Stimulated activated CD4-positive, alpha-beta T cell treated with anti-CD3 and anti-CD28 coated beads, Interleukin-12 subunit alpha, Interleukin-12 subunit beta, amount 100 ng/mL, for 24 hours (primary cell): ENCODE measurements around the gene MCM10.
"Not testable (repeated sequence)": the region's sequence is repeated elsewhere in the genome, so short reads cannot be mapped to it uniquely, and the experiment has no call there.

Experiments used
- DNase-seq, 2 experiments: peaks; one replicate each; pipeline ENCODE4 v3.0.0-alpha.2; 2020; ENCODE audit warnings: low read depth in 2 of 2

MCM10 gene

DNA sequence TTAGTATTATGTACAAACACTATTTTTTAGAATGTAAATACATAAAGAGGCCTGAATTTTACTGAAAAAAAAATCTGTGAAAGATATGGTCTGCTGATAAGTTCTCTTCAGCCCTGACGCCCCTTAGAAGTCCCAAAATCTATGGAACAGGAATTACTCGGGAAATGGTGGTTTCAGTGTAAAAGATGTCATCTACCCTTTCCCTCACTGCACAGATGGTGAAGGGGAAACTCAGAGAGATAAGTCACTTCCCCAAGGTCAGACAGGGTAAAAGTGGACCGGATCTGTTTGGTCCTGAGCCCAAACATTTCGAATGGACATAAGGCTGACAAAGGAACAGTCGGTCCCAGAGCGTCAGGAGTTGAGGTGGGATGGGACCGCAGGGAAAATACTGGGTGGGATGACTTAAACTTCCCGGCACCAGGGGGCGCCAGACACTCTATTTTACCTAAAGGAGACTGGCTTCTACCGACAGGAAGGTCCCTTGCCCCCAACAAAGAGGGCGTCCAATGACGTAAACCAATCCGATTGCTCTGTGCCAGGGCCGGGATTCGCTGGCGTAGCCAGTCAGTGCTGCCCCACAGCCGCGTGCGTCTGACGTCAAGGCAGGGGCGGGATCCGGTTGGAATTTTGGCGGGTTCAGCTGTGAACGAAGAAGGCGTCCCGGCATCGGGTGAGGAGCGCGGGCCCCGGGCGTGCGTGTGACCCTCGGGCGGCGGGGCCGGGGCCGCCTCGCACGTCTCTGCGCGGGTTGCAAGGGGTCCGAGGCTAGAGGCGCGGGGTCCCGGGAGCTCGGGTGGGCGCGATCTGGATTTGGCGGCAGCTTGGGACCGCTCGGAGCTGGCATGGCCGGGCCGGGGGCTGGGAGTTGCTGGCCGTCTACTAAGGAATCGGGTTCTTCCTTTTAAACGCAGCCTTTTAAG lies at the start of gene MCM10:
Gene MCM10 (plus strand): TSS at position 625 of the 923 bp plus-strand sequence. CDS start 2,645 bp downstream, outside the sequence.
- peak; percentile 95 to 98 for DNase-seq

DNA sequence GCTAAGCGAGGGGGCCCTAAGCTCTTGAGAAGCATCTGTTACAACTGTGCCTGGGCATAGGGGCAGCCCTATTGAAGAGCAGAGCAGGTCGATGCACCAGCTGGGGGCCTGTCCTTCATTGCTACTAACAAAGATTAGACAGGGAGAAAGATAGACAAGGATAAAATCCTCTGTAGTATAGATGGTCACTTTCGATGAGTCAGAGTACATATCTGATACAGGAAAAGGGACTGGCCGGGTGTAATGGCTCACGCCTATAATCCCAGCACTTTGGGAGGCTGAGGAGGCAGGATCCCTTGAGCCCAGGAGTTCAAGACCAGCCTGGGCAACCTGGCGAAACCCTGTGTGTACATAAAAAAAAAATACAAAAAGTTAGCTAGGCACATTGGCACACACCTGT lies 47.8 kb upstream of the MCM10 start:
- DNase-seq = no peak

DNA sequence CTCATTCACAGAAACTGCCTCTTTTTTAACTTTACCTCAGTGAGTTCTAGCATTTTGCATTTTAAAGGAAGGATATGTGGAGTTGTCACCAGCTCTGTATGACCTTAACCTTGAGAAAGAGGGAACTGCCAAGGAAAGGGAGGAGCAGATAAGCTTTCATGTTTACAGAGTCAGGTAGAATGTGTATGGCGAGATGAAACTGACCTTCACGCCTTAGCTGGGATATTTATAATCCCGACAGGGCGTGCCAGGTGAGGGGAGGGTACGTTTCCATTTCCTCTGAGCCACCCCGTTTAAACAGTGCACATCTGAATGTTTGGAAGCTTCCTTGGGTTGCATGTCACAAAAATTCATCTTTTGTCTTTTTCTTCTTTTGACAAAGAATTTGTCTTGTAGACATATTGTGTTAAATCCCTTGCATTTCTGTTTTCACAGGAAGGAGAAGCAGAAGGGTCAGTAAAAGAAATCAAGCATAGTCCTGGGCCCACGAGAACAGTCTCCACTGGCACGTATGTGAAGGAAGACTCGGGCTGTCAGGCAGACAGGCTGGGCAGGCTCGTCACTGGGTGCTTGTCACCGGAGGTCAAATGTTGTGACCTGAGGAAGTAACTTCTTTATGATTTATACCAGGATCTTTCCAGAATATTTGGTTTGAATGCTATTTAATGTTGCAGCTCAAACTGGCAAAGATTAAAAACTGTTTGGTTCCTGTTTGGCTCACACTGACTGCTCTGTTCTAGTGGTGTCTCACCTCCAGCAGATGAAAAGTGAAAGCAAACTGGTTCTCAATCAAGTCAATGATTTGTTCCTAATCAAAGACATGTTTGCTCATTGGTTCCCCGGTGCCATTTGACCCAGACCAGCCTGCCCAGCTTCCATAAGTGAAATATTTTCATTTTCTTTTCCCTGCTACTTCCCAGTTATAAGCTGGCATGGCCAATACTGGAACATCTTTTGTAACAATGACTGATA lies 45.2 kb upstream of the MCM10 start:
- no peak for DNase-seq

DNA sequence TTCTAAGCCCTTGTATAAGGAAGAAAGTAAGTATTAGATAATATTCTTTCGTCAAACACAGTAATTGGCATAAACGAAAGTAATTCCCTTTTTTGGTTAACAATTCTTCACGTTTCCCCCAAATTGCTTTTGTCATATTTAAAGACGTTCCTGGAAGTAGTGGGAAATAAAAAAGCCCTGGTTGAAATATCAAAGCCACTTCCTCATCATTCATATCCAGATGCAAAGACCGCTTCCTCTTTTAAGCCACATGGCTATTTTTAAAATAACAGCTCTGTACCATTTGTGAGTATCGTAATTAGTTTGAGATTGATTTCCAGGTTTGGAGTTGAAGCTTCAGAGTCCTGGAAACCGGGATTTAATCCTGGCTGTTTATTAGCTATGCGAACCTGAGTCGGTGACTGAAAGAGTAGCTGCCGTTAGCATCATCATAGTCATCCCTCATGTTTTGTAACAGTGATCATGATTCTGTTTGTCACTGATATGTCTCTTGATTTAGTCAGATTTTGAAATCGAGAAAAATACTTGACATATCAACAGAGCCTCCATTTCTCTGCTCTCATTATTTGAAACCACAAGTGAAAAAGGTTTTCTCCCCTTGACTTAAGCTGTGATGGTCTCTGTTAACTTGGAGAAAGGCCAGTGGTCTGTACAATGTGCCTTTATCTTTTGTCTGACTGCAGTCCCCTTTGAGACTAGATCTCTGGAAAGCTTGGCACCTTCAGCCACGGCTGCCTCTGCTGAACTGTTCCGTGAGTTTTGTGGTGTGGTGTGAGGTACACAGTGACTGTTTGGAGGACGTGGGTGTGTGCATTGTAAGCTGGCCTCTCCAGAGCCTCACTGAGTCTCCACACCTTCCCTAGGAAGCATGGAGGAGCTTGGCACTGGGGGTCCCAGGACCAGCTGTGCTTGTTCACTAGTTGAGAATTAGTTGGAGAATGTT lies 43.2 kb upstream of the MCM10 start:
- DNase-seq = no peak

DNA sequence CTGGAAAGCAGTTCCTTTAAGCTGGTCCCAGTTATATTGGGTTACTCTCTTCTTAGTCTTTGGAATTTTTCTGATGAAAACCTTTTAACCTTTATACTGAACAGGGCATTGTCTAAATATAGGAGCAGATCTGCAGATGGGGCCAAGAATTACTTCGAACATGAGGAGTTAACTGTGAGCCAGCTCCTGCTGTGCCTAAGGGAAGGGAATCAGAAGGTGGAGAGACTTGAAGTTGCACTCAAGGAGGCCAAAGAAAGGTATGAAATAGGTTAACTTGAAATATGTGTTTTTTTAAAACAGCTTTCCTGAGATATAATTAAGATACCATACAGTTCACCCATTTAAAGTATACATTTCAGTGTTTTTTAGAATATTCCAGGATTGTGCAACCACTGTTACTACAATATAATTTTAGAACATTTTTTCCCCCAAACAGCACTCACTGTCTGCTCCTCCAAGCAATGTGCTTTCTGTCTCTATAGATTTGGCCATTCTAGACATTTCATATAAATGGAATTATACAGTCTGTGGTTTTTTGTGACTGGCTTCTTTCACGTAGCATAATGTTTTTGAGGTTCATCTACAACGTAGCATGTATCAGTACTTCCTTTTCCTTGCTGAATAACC lies 42.5 kb upstream of the MCM10 start:
- DNase-seq = no peak

DNA sequence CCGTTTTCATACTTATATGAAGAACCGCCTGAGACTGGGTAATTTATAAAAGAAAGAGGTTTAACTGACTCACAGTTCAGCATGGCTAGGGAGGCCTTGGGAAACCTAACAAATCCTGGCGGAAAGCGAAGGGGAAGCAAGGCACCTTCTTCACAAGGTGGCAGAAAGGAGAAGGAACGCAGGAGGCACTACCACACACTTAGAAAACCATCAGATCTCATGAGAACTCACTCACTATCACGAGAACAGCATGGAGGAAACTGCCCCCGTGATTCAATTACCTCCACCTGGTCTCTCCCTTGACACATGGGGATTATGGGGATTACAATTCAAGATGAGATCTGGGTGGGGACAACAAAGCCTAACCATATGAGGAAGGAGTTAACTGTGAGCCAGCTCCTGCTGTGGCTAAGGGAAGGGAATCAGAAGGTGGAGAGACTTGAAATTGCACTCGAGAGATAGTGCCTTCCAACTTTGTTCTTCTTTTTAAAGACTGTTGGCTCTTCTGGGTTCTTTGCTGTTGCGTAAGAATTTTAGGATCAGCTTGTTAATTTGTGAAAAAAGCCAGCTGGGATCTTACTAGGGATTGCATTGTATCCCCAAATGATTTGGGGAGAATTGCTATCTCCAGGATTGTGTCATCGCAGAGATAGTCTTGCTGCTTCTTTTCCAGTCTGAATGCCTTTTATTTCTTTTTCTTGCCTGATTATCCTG lies 40.4 kb upstream of the MCM10 start:
- DNase-seq = no peak

DNA sequence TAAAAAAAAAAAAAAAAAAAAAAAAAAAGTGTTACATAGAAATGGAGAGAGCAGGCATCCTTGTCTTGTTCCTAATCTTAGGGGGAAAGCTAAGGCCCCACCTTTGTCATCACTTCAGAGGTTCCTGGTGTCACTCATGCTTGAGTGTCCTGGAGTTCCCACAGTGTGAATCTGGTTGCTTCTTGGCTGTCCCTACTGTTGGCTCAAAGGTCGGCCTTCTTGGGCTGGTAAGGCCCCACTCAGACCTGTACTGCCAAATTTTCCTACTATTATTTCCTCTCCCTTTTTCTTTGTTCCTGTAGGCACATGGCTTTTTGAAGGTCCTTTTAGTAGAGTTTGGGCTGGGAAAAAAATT lies 39.9 kb upstream of the MCM10 start:
- no peak for DNase-seq

DNA sequence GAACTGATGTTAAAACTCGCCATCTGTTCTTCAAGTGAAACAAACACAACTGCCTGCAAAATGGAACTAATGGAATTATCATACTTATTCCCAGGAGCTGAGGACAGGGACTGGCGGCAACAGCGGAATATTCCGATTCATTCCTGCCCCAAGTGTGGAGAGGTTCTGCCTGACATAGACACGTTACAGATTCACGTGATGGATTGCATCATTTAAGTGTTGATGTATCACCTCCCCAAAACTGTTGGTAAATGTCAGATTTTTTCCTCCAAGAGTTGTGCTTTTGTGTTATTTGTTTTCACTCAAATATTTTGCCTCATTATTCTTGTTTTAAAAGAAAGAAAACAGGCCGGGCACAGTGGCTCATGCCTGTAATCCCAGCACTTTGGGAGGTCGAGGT lies 24.7 kb upstream of the MCM10 start:
- DNase-seq = no peak

DNA sequence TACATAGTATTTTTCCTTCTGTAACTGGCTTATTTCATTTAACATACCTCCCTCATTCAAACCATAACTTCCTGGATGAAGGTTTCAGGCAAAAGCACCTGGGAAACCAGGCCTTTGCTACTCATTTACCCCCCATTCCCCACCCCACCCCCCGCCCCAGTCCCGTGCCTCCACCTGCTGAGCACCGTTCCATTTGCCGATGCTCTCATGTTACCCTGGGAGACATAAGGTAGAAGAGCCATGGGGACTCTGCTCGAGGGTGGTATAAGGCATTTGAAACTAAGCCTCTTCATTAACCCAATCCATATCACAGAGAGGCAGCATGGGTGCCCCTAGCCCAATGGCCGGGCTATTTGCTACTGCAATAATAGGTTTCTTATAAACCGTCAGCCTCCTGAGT lies 22.2 kb upstream of the MCM10 start:
- DNase-seq = no peak

DNA sequence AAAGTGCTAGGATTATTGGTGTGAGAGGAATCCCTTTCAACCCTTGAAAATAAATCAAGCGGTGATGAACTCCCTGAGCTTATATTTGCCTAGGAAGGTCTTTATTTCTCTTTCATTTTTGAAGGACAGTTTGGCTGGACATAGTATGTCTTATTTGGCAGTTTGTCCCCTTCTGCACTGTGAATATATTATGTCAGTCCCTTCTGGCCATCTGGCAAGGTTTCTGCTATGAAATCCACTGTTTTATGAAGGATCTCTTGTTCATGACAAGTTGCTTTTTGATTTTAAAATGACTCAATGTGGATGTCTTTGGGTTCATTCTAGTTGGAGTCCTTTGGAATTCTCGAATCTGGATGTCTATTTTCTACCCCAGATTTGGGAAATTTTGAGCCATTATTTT lies 21.7 kb upstream of the MCM10 start:
- DNase-seq = no peak

DNA sequence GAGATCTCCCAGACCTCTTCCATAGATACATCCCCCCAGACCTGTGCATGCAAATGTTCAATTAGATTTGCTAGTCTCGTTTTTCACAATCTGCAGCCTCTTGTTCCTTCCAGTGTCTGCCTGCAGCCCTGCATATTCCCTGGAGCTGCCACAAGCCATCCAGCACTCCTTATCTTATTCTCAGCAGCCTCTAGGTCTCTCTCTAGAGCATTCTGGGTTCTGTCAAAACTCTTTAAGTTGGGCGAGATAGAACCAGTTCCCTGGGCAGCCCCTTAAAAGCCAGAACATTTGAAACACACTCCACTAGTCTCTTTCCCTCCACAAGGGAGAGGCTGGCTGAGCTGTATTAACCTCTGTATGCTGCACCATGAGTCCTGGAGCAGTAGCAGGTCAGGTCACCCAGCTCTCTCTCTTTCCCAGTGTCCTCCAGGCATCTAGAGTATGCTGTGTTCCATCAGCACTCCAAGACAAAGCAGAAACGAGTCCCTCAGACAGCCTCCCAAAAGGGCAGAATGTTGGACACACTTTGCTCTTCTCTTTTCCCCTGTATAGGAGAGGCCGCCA lies 20.6 kb upstream of the MCM10 start:
- DNase-seq = no peak

DNA sequence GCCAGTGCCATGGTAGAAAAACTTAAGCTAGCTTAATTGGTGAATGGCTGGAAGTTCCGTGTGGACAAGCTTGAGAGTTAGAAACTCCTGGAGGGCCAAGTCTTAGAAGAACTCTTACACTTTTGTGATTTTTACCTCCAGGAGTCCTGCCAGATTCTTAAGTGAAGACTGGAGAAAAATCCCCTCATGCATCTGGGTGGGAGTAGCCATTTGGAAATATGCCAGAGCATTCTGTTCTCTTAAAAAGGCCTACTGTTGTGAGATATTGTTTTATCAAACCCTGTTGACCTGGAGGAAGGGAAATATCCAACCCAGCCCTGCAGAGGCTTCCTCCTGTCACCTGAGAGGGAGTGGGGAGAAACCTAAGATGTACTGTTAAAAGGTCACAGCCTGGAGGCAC lies 17.6 kb upstream of the MCM10 start:
- DNase-seq = no peak

DNA sequence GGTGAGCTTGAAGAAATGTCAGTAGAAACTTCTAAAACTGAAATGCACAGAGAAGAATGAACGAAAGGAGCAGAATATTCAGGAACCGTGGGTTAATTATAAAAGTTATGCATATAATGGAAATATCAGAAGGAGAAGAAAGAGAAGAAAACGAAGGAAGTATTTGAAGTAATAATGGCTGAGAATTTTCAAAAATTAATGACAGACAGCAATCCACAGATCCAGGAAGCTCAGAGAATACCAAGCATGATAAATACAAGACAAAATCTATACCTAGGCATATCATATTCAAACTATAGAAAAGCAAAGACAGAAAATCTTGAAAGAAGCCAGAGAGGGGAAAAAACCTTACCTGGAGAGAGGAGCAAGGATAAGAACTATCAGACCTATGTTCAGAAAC lies 16.5 kb upstream of the MCM10 start:
- DNase-seq = no peak

DNA sequence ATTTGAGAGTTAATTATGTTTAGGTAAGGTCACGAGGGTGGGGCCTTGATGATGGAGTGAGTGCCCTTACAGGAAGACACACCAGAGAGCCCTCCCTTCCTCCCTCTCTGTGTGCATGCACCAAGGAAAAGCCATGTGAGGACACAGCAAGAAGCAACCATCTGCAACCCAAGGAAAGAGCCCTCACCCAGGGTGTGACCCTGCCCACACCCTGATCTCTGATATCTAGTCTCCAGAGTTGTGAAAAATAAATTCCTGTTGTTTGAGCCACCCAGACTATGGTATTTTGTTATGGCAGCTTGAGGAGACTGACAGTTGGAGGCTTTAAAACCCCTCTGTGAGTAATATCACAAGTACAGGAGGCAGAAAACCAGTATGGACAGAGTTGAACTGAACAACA lies 15.0 kb upstream of the MCM10 start:
- no peak for DNase-seq

DNA sequence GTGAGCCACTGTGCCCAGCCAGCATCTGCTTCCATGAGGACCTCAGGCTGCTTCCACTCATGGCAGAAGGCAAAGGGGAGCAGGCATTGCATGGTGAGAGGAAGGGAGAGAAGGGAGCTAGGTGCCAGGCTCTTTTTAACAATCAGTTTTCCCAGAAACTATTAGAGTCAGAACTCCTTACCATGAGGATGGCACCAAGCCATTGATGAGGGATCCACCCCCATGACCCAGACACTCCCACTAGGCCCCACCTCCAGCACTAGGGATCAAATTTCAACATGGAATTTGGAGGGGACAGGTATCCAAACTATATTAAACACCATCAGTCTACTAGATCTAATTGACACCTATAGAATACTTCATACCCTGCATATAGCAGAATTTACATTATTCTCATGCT lies 14.2 kb upstream of the MCM10 start:
- DNase-seq = no peak

DNA sequence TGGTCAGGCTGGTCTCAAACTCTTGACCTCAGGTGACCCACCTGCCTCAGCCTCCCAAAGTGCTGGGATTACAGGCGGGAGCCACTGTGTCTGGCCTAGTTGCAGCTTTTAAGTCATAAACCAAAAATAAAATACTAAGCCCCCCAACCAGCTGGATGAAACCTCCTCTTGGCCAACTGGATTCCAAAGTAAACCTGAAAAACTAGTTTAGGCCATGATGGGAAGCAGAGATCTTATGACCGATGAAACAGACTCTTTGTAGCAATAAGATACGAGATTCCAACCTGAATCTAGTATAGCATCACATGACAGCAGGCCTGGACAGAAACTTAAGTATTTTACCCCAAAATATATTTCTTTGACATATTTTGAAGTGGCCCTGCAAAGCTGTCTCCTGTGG lies 9.1 kb upstream of the MCM10 start:
- no peak for DNase-seq

DNA sequence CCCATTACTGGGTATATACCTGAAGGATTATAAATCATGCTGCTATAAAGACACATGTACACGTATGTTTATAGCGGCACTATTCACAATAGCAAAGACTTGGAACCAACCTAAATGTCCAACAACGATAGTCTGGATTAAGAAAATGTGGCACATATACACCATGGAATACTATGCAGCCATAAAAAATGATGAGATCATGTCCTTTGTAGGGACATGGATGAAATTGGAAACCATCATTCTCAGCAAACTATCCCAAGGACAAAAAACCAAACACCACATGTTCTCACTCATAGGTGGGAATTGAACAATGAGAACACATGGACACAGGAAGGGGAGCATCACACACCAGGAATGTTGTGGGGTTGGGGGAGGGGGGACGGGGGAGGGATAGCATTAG lies 5.5 kb upstream of the MCM10 start:
- DNase-seq = not testable (repeated sequence)

DNA sequence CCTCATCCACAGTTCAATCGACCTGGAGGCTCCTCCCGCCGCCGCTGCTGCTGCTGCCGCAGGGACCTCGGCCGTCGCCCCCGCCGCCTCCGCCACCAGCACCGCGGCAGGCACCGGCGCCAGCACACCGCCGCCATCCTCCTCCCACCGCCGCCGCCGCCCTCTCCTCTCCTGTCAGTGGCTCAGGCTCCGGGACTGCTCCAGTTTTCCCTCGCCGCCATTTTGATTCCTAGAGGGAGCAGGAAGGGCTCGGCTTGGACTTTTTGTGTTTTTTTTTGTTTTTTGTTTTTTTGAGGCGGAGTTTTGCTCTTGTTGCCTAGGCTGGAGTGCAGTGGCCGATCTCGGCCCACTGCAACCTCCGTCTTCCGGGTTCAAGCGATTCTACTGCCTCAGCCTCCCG lies 3.0 kb upstream of the MCM10 start:
- no peak for DNase-seq

DNA sequence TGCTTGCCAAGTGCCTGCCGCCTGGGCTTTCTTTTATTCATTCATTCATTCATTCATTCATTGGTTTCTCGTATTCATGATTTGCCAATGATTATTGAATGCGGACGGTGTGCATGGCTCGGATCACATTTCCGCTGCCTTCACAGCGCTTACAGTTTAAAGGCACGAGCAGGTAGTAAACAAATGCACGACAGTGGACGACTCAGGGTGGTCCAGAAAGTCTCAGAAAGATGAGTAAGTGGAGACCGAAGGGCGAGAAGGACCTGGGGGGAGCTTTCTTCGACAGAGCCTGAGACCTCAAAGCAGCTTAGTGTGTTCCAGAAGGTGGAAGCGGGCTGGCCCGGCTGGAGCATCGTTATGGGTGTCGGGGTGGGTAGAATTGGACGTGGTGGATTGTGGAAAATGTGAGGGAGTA lies 506 bp downstream of the MCM10 start:
- DNase-seq = peak in 1 of 2 experiments; percentile 4

DNA sequence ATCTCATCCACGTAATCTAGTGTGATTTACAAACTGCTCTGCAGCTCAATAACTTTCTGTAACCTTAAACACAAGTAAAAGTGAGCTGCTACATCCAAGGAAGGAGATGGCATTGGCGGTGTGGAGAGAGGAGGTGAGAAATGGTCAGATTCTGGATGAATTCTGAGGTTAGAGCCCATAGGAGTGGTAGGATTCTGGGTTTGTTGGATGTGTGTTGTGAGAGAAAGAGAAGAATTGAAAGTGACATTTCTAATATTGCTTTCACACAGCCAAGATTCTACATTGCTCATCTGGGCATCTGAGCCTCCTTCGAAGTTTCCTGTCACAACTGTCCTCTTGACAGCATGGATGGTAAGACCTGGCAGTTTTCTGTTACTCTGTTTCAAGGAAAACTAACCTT lies 2.5 kb downstream of the MCM10 start:
- no peak for DNase-seq
